ENCODE measurements around the gene ERCC6L2.
A peak's percentile ranks its signal among the peaks of the same experiment; 100 is the strongest.

Gene ERCC6L2

GRCh38 chr9:95977371-95977770 lies 101.9 kb downstream of the ERCC6L2 start:
- no peak for DNase-seq

GRCh38 chr9:95978106-95978505 lies 102.6 kb downstream of the ERCC6L2 start:
- no peak for DNase-seq

GRCh38 chr9:95979446-95979845 lies 104.0 kb downstream of the ERCC6L2 start:
- DNase-seq = no peak

- DNase-seq = no peak
Observed at GRCh38 chr9:95980262-95981125, 105.0 kb downstream of the ERCC6L2 start.

- DNase-seq = peak in 1 of 56 donors; percentile 5
Observed at GRCh38 chr9:95981761-95982390, 106.4 kb downstream of the ERCC6L2 start.

- no peak for DNase-seq
Observed at GRCh38 chr9:95985440-95986055, 110.1 kb downstream of the ERCC6L2 start.

GRCh38 chr9:95989297-95989696 lies 113.8 kb downstream of the ERCC6L2 start:
- no peak for DNase-seq

GRCh38 chr9:95991326-95991725 lies 115.8 kb downstream of the ERCC6L2 start:
- DNase-seq = peak in 1 of 56 donors; percentile 12

GRCh38 chr9:95992536-95992935 lies 117.0 kb downstream of the ERCC6L2 start:
- no peak for DNase-seq

- no peak for DNase-seq
Observed at GRCh38 chr9:95993337-95993736, 117.8 kb downstream of the ERCC6L2 start.

- no peak for DNase-seq
Observed at GRCh38 chr9:95999390-95999789, 123.9 kb downstream of the ERCC6L2 start.

- no peak for DNase-seq
Observed at GRCh38 chr9:96004379-96004778, 128.9 kb downstream of the ERCC6L2 start.

- DNase-seq = no peak
Observed at GRCh38 chr9:96006296-96006879, 130.9 kb downstream of the ERCC6L2 start.

GRCh38 chr9:96006961-96007360 lies 131.5 kb downstream of the ERCC6L2 start:
- no peak for DNase-seq

- no peak for DNase-seq
Observed at GRCh38 chr9:96008502-96009222, 133.2 kb downstream of the ERCC6L2 start.

GRCh38 chr9:96009223-96009602 lies 133.7 kb downstream of the ERCC6L2 start:
- no peak for DNase-seq

- no peak for DNase-seq
Observed at GRCh38 chr9:96009690-96010472, 134.4 kb downstream of the ERCC6L2 start.

- no peak for DNase-seq
Observed at GRCh38 chr9:96014078-96014477, 138.6 kb downstream of the ERCC6L2 start.

GRCh38 chr9:96015876-96016686 lies 140.6 kb downstream of the ERCC6L2 start:
- no peak for DNase-seq

Data from amygdala (tissue), 56 donors.